GM21786 (cell line): ENCODE data around the gene CD8B.
"Not testable (repeated sequence)": the region's sequence is repeated elsewhere in the genome, so short reads cannot be mapped to it uniquely, and the experiment has no call there.

Source experiments
- ATAC-seq: cut with Tn5 transposase; IDR thresholded peaks from one replicate; pipeline ENCODE4 v1.9.1; 2021; ENCODE audit not compliant: unreplicated experiment

Gene CD8B

DNA sequence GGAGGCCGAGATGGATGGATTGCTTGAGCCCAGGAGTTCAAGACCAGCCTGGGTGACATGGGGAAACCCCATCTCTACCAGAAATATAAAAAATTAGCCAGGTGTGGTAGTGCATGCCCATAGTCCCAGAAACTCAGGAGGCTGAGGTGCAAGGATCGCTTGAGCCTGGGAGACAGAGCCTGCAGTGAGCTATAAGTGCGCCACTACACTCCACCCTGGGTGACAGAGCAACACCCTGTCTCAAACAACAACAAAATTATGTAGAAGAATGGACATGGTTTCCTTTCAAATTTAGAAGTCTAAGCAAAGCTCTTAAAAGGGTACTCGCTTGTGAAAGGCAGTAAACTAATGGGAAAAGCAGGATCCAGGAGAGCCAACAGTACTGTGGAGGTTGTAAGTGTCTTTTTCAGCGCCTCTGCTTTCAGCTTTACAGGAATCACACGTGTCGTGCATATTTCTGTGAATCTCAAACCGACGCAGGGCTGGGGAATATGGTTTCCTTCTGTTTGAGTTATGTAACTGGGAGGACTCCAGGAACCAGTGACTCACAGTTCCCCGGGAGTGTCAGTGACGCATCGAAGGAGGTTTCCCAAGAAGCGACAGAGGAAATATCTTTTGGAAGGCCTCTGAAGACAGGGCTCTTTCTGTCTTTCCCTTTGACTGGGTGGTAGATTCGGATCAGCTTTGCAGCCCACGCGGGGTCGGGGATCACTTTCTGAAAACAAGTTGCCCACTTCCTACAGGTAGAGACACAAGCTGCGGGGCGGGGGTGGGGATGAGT lies 24.6 kb downstream of the CD8B start:
- ATAC-seq = not testable (repeated sequence)

DNA sequence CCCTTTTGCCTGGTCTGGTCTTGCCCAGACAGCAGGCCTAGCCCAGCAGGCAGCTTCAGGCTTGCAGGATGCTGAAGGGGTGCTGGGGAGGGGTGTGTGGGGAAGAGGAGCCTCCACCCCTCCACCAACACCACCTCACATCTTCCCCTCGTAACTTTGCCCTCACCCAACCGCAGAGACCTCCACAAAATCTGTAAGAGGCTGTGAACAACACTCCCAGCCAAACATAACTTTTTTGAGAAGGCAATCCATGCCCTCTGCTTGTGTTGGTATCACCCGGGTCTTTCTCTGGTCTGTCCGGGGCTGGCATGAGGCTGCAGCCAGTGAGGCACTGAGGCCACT lies 26.2 kb downstream of the CD8B start:
- ATAC-seq = not testable (repeated sequence)

- no peak for ATAC-seq
Measured at GRCh38 chr2:86833315-86833714, 28.4 kb downstream of the CD8B start.

DNA sequence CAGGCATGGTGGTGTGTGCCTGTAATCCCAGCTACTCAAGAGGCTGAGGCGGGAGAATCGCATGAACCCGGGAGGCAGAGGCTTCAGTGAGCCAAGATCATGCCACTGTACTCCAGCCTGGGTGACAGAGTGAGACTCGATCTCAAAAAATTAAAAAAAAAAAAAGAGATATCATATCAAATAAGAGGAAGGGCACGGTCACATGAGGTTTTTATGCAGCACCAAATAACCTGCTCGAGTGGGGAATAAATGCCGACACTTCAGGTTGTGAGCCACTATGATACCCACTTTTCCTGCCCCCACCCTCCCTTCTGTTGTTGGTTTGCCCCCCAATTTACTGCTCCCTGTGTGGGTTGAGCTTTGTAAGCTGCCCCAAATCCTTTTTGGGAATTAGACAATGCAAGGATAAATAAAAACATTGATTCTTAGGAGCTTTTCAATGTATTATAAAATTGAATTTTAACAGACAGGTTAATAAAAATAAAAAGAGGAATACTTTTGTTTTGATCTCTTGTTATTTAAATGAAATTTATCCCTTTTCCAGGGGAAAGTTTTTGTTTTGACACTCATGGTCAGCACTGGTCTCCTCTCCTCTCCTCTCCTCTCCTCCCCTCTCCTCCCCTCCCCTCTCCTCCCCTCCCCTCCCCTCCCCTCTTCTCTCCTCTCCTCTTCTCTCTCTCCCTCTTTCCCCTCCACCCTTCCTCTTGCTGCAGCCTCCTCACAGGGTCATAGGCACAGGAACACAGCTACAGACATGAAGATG lies 29.2 kb downstream of the CD8B start:
- ATAC-seq = no peak

DNA sequence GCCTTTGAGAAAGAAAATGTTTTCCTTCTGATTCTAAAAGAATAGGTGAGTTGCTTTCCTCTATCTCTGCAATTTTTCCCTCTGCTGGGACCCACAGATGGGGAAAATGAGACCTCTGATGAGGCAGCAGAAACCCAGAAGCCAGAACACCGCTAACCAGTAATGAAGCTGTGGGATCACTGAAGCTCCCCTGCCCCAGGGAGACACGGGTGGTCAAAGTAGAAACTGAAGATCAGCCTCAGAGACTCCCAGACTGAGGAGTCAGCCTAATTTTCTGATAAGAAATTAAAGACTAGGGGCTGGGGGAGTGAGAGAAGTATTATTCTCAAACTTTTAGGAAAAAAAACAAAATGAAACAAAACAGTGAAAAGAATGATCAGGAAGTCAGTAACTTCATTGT lies 30.1 kb downstream of the CD8B start:
- ATAC-seq = no peak

DNA sequence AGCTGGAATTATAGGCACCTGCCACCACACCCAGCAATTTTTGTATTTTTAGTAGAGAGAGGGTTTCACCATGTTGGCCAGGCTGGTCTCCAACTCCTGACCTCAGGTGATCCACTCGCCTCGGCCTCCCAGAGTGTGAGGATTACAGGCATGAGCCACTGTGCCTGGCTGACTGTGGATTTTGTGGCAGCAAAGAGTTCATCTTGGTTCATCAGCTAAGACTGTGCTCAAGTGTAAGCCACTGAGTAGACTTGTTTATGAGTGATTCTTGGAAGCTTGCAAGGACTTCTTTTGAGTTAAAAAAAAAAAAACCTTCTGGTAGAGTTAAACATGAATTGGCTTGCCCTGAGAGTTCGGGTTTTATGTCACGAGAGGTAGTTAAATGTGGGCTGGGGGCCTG lies 34.7 kb downstream of the CD8B start:
- no peak for ATAC-seq

GRCh38 chr2:86825693-86826381 lies 35.8 kb downstream of the CD8B start:
- ATAC-seq = no peak

DNA sequence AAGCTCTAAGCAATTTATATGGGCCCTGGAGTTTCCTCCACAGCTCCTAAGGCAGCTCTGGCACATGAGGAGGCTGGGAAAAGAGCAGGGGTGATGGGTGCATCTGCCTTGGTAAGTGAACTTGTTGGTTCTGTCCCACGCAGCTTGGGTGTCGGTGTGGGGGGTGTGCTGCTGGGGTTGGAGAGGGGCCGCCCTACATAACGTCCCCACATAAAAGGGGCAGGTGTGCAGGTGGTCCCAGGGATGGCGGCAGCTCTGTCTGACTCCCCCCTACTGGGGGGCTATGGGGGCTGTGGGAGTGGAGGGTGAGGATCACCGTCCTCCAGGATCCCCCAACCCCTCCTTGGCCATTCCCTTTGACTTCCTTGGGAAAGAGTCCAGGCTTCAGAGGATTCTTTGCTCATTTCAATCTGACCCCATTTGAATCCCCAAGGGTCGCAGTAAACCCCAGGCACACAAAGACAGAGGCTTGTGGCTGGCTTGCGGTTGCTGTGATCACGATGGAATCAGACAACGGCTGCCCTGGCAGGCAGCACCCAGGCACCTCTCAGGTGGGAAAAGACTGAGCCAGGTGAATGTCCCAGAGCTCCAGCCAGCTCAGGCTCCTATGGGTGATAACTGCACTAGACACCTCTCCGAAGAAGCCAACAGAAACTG lies 36.5 kb downstream of the CD8B start:
- ATAC-seq = no peak

DNA sequence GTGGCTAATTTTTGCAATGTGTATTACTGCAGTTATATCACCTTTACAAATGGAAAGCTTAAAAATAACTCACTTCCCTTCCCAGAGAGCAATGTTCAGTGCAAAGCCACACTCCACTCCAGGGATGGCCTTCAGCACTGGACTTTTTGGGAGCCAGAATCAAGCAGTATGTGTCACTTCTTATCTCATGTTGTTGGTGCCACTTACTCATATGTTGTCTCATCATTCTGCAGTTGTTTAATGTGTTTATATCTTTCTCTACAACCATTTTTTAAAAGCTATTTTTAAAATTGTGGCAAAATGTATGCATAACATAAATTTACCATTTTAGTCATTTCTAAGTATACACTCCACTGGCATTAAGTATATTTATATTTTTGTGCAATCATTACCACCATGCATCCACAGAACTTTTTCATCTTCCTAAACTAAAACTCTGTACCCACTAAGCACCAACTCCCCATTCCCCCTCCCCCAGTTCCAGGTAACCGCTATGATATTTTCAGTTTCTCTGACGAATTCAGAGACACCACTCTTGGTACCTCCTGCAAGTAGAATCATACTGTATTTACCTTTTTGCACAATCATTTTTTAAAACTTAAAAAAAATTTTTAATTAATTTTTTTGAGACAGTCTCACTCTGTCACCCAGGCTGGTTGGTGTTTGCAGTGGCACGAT lies 38.9 kb downstream of the CD8B start:
- no peak for ATAC-seq

GRCh38 chr2:86821842-86822241 lies 39.8 kb downstream of the CD8B start:
- no peak for ATAC-seq

DNA sequence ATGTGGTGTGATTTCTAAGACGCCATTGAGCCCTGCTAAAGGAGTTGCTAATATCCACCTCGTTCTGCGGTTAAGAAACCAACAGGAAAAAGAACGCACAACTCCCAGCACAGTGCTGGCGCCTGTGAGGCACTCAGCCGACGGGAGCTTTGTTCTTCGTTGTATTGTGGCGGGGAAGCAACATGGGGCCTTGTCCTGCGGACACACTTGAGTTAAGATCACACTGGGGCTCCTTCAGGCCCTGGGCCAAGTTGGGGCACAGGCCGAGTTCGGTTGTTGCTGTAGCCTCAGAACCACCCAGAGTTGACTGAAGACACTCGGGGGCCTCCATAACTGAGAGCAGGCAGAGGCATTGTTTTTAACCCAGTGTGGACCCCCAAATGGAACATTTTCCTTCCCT lies 40.4 kb downstream of the CD8B start:
- ATAC-seq = no peak

- no peak for ATAC-seq
Measured at GRCh38 chr2:86818957-86819356, 42.7 kb downstream of the CD8B start.

DNA sequence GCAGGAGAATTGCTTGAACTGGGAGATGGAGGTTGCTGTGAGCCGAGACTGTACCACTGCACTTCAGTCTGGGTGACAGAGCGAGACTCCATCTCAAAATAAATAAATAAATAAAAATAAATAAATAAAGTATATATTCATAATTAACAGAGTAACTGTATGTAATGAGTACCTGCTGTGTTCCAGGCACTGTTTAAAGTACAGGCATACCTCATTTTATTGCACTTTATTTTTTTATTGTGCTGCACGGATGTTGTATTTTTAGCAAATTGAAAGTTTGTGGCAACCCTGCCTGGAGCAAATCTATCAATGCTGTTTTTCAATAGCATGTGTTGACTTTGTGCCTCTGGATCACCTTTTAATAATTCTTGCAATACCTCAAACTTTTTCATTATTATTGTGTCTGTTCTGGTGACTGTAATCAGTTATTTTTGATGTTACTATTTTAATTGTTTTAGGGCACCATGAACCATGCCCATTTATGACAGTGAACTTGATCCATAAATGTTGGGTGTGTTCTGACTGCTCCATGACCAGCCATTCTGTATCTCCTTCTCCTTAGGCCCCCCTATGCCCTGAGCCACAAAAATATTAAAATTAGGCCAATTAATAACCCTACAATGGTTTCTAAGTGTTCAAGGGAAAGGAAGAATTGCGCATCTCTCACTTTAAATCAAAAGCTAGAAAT lies 43.4 kb downstream of the CD8B start:
- no peak for ATAC-seq

DNA sequence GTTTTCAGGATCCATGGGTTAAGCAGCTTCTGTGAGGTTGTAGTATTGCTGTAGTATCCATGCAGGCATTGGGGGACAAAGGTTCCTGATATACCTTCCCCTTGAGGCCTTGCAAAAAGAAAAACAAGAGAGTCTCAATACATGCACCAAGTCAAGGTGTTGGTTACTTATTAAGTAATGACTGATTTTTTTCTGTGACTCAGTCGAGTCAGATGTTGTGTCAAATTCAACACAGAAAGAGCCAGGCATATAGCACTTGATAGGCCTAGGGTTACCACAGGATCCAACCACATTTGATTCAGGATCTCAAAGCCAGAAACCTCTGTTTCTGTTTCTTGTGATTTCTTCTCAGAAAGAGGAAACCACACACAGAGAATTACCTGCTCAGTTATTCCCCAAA lies 46.1 kb downstream of the CD8B start:
- ATAC-seq = no peak

DNA sequence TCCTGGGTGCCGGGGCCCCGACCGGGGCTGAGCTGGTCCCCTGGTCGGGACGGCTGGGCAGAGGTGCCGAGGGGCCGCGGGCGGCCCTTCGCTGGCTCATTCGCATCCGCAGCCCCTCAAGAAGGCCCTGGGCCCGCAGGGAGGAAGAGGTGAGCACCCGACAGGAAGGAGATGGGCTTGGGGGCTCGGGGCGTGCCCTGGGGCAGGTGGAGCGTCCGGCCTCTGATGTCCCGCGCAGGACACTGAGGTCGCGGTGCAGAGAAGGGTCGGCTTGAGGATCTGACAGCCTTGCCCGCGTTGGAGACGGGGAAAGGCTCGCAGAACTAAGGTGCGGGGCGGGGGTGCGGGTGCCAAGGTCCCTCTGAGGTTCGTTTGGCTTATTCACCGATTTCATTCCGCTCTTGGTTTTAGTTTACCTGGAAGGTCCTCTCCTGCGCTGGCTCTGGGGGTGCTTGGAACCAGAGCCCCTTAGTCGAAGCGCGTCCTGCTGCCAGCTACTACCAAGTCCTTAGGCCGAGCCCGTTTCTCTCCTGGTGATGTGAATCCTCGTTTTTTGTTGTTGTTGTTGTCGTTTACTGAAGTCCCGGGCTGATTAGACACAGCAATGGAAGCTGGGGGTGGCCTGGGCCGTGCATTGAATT lies 52.1 kb downstream of the CD8B start:
- ATAC-seq = no peak

DNA sequence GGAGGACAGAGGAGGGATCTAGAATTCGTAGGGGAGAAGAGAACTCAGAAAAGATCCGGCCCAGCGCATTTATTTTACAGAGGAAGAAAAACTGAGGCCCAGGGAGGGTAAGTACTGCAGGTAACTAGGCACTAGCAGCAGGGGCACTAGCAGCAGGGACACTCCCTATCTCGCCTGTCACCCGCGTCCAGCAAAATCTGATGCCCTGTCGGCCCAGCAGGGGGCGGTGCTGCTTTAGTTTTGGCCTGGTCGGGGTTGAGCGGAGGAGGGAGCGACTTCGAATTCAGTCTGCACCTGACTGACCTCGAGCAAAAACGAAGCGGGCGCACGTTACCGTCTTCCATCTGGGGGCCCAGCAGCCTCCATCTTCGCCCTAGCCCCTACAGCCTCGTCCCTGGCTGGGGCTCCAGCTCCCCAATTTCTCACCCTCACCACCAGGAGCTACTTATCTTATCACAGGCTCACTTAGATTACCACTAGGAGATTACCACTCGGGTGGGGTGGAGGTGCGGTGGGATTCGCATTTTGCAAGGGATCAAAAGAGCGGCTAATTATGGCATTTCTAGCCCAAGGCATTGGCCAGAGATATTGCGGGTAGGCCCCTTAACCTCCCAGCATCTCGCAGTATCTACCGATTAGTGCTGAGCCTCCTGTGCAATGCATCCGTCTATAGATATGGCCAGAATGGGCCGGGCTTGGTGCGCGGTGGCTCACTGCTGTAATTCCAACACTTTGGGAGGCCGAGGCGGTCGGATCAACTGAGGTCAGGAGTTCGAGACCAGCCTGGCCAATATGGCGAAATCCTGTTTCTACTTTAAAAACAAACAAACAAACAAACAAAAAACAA lies 53.1 kb downstream of the CD8B start:
- ATAC-seq = peak; percentile 96

GRCh38 chr2:86807468-86808275 lies 54.0 kb downstream of the CD8B start:
- ATAC-seq = no peak

DNA sequence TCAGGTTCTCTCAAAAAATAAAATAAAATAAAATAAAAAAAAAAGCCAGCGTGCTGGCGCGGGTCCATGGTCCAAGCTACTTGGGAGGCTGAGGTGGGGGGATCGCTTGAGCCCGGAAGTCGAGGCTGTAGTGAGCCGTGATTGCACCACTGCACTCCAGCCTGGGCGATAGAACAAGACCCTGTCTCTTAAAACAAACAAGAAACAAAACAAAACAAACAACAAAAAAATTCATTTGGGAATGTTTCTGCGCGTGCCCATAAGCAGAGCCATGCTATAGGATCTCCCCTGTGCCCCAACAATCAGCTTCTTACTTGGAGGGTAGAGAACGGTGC lies 54.6 kb downstream of the CD8B start:
- no peak for ATAC-seq
